Pancreas (tissue), 10 donors: ENCODE measurements around the gene OR51S1. TPM values are rescaled to one million over a fixed set of nuclear protein-coding genes. Genes with fewer than 3 reads are reported as not detected.

Source experiments
- ATAC-seq, 4 donors: fragments of 200-7000 bp; cut with Tn5 transposase; one replicate each; pipeline versions ENCODE4 v1.8.0 to v1.9.1; 2020; ENCODE audit warnings: mild to moderate bottlenecking in 4 of 4, moderate library complexity in 4 of 4
- DNase-seq, 6 donors: peaks; one replicate each; pipeline ENCODE4 v3.0.0-alpha.2; 2020
- FAIRE-seq: peaks from 2 replicates; lab custom pipeline; 2012; peaks lifted over from hg19 to GRCh38; lab: Jason Lieb, UNC
- H3K27ac ChIP-seq, 4 donors: fragments of 200-600 bp; sonication (generic); 1 replicate in 3 of 4; 2 replicates in 1 of 4; pipeline versions ENCODE4 v1.5.0 to v1.8.0; 2020
- H3K27me3 ChIP-seq, 4 donors: fragments of 200-600 bp; one replicate each; pipeline ENCODE4 v1.8.0; 2021
- H3K36me3 ChIP-seq, 3 donors: fragments of 200-600 bp; sonication (generic) in 1 of 3; one replicate each; pipeline versions ENCODE4 v1.5.0 to v1.8.0; 2020 to 2021
- H3K4me1 ChIP-seq, 3 donors: fragments of 200-600 bp; one replicate each; pipeline ENCODE4 v1.8.0; 2021
- H3K4me3 ChIP-seq, 4 donors: fragments of 200-600 bp; sonication (generic) in 2 of 4; one replicate each; pipeline versions ENCODE4 v1.5.0 to v1.8.0; 2020 to 2021
- H3K9me3 ChIP-seq, 4 donors: fragments of 200-600 bp; one replicate each; pipeline ENCODE4 v1.8.0; 2021
- CTCF ChIP-seq, 4 donors: fragments of 200-600 bp; sonication (generic) in 3 of 4; IDR thresholded peaks; one replicate each; pipeline versions ENCODE4 v1.5.0 to v1.8.0; 2021; ENCODE audit warnings: antibody characterized with exemption in 4 of 4
- WGBS, 2 donors: extraction: QIAGEN DNeasy Blood & Tissue Kit; methylation state at CpG; one replicate each; pipeline ENCODE4 v1.1.7; 2013; 5-methylcytosine and 5-hydroxymethylcytosine counted together
- intact Hi-C, 3 donors: fragments of 100-400 bp; cut with DNase I; formaldehyde crosslinking; loops; one replicate each; pipeline versions ENCODE4 v1.11.1 to v1.14.2; 2022
- polyA plus RNA-seq, 2 donors: library from polyadenylated mRNA; stranded (reverse); fragments of 200-250 nt; gene quantifications; one replicate each; pipeline ENCODE4 v1.2.3, GENCODE V29; 2013
- total RNA-seq, 6 donors: library from RNA; stranded (reverse); fragmentation: NEBNext Ultra II Directional in 4 of 6; extraction: Animal tissue kit (Norgen Biotek cat#: 25700) in 4 of 6; gene quantifications; one replicate each; pipeline versions ENCODE4 v1.2.1 to v1.2.4, GENCODE V29; 2021 to 2023
- donor health status: healthy with polysubstance abuse.
- donor health status: DM: no; HTN: no; CAD: no; lungs with moderate emphysema.
- donor health status: DM: no; HTN: no; CAD: no.
- donor health status: control.
- donor health status: control.
- donor health status: Bipolar disorder and iron deficiency.
- donor health status: DM: yes; HTN: yes; CAD: no.
- donor health status: DM: no; HTN: no; CAD: no.
- donor health status: DM: no; HTN: no; CAD: no.
- donor health status: DM: yes; HTN: yes; CAD: no.

The OR51S1 gene
- total and polyA plus RNA-seq, 8 donors: not detected

- H3K9me3 ChIP-seq: no peaks in the 10 kb centered on the region
- ATAC-seq: no peak
- 51 to 63% methylated on average over 3 of the region's 3 CpGs for WGBS, 2 donors
- no peaks in the 10 kb centered on the region for H3K4me1 ChIP-seq
- DNase-seq: no peak
- no peak for FAIRE-seq
- no peak overlapping the region for H3K4me3 ChIP-seq
- TF ChIP-seq CTCF (IDR thresholded peaks at IDR 0.05): no peak
- H3K36me3 ChIP-seq: no peaks in the 10 kb centered on the region
- intact Hi-C loops: no loop called here
- no peaks in the 10 kb centered on the region for H3K27me3 ChIP-seq
- no peak overlapping the region for H3K27ac ChIP-seq
Measured at GRCh38 chr11:4886186-4886585, 37.2 kb upstream of the OR51S1 start.

- Histone ChIP-seq H3K4me3 (no peak overlapping the region), H3K27ac (no peak overlapping the region)
- 67 to 82% methylated on average over 3 of the region's 3 CpGs for WGBS, 2 donors
Measured at GRCh38 chr11:4884361-4884760, 35.4 kb upstream of the OR51S1 start.

GRCh38 chr11:4882543-4882942, 33.5 kb upstream of the OR51S1 start:
- Histone ChIP-seq H3K27ac (no peak overlapping the region), H3K27me3 (no peaks in the 10 kb centered on the region), H3K4me3 (no peak overlapping the region), H3K4me1 (no peaks in the 10 kb centered on the region), H3K36me3 (no peaks in the 10 kb centered on the region), H3K9me3 (no peaks in the 10 kb centered on the region)
- 69 to 83% methylated on average over 5 of the region's 5 CpGs for WGBS, 2 donors
- intact Hi-C loops: no loop called here
- TF ChIP-seq CTCF (IDR thresholded peaks at IDR 0.05): no peak
- FAIRE-seq (no peak), DNase-seq (no peak), ATAC-seq (no peak)

More at GRCh38 chr11:4884361-4884760, 35.4 kb upstream of the OR51S1 start:
- FAIRE-seq: no peak
- no peaks in the 10 kb centered on the region for H3K36me3 ChIP-seq
- H3K27me3 ChIP-seq: no peaks in the 10 kb centered on the region
- intact Hi-C loops: no loop called here
- no peaks in the 10 kb centered on the region for H3K9me3 ChIP-seq
- no peak for ATAC-seq
- TF ChIP-seq CTCF (IDR thresholded peaks at IDR 0.05): no peak
- no peak for DNase-seq
- H3K4me1 ChIP-seq: no peaks in the 10 kb centered on the region

GRCh38 chr11:4881860-4882500, 33.0 kb upstream of the OR51S1 start, which contains the start of gene OR51T1:
TSS of gene OR51T1 (plus strand) at chr11:4881900. CDS start at chr11:4881900, 0 bp downstream.
- no peaks in the 10 kb centered on the region for H3K27me3 ChIP-seq
- H3K4me1 ChIP-seq: no peaks in the 10 kb centered on the region
- DNase-seq (no peak), ATAC-seq (no peak), FAIRE-seq (no peak)
- no peak within 1 kb of the TSS for H3K4me3 ChIP-seq
- intact Hi-C loops: no loop called here
- H3K27ac ChIP-seq: no peak within 1 kb of the TSS
- no peaks in the 10 kb centered on the region for H3K36me3 ChIP-seq
- no peaks in the 10 kb centered on the region for H3K9me3 ChIP-seq
- TF ChIP-seq CTCF (IDR thresholded peaks at IDR 0.05): no peak
- 72 to 84% methylated on average over 8 of the region's 8 CpGs for WGBS, 2 donors

GRCh38 chr11:4881188-4881587, 32.2 kb upstream of the OR51S1 start:
- ATAC-seq: no peak
- Histone ChIP-seq H3K36me3 (no peaks in the 10 kb centered on the region), H3K27ac (no peak overlapping the region), H3K4me3 (no peak overlapping the region), H3K27me3 (no peaks in the 10 kb centered on the region), H3K9me3 (no peaks in the 10 kb centered on the region), H3K4me1 (no peaks in the 10 kb centered on the region)
- no peak for TF ChIP-seq CTCF (IDR thresholded peaks at IDR 0.05)
- DNase-seq: no peak
- no peak for FAIRE-seq
- 72 to 77% methylated on average over 4 of the region's 4 CpGs for WGBS, 2 donors
- intact Hi-C loops: no loop called here
